ENCODE results near the gene HNRNPAB.
"Not testable (repeated sequence)": the region's sequence is repeated elsewhere in the genome, so short reads cannot be mapped to it uniquely, and the experiment has no call there.

The HNRNPAB gene

DNA sequence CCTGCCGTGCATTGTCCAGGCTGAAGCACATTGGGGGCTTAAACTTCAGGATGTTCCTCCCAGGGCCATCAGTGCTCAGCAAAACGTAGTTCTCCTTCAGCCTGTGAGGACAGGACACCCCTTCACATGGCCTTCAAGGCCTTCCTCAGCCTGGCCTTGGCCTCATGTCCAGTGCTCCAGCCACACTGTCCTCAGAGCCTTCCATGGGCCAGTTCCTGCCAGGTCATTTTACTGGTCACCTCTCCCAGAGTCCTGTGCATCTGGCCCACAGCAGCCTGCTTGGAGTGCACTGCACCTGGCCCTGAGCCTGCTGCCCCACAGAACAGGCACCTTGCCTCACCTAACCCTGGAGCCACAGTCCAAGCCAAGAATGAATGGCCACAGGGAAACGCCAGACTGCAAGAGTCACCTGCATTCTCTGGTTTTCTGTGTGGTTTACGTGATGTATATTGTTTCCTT lies 8.7 kb downstream of the HNRNPAB start:
- no peak for DNase-seq

DNA sequence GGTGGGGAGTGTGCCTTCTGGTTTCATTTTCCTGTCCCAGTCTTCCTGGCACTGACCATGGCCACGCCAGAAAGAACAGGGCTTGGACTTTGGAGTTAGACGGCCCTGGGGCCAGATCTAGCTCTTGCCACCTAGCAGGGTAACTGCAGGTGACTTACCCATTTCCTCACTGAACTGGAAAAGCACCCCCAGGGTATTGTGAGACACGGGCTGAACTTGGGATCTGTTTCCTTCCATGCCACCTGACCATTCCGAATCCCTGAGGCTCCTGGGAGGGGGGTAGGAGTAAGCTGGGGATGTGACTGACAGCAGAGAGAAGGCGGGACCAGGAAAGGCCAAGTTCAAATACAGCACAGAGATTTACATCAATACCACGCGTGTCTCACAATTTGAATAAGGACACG lies 9.4 kb downstream of the HNRNPAB start:
- DNase-seq, result no peak

DNA sequence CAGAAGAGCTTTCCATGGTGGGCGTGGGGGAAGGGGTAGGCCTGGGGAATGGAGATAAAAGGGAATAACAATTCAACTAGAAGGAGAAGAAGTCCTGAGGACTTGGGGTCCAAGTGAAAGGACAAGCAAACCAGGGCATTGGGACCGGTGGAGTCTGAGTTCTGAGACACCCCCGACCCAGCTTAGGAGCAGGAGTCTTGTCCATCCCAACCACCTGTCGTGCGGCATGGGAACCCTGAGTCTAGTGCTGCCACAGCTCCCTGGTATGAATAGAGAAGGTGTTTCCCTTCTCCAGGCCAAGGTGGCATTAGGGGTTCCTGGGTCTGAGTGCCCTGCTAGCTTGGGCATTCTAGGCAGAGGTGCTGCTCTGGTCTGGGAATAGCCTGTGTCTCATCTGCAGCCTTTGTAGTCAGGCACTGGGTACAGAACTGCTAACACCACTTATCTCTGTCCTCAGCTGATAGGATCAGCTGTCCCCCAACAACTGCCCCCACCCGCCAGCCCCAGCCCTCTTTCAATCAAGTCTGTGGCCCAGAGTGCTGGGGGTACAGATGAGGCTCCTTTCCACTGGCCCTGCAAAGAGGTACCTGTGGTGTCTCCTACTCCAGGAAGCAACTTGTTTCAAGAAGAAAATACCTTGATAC lies 9.9 kb downstream of the HNRNPAB start:
- no peak for DNase-seq

DNA sequence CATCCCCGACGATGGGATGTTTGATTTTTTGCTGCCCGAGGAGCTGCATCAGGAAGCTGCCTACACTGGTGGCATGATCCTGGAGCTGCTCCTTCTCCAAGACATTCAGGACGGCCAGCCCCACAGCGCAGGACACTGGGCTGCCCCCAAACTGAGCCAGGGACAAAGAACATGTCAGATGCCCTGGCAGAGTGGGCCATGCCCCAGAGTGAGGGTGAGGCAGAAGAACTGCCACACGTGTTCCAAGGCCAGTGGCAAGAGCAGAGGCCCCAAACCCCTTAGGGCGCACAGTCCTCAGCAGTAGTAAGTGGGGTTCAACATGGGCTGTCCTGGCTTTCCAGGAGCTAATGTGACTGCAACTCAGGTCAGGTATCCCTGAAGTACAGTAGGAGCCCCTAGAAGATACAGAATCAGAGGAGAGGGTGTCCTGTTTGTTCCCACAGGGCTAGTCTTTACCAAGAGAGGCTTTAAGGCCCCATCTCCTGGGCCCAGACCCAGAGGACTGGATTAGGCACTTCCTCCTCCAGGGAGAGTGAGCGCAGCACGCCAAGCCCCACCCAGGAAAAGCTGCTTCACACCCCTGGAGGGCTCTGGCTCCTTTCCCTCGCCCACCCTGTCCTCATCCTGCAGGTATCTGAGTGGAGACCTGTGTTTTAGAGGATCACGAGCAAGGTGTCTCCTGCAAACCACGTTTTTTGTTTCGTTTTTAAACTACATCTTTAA lies 11.1 kb downstream of the HNRNPAB start:
- no peak for DNase-seq

DNA sequence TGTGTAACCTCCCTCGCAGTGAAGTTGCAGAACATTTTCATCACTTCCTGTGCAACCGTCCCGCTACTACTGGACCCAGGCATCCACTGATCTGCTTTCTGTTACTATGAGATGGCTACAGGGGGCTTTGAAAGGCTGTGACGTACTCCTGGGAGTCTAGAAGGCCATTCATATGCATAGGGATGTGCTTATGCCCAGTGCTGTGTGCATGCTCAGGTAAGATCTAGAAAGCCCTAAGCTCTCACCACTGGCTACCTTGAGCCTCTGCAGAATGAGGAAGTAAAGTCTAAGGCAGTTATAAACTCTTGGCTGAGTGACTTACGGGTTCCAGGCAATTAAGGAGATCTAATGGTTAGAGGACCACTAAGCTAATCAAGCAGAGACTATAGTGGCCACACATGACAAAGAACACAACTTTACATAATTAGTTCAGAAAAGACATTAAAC lies 11.8 kb downstream of the HNRNPAB start:
- DNase-seq, result no peak

DNA sequence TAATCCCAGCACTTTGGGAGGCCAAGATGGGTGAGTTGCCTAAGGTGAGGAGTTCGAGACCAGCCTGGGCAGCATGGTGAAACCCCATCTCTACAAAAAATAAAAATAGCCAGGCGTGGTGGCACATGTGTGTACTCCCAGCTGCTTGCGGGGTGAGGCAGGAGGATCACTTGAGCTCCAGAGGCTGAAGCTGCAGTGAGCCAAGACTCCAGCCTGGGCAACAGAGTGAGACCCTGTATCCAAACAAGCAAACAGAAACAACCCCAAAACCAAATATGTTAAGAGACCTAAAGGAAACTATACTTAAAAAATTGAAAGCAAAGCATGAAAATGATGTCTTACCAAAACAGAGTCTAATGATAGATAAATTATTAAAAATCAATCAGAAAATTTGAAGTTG lies 12.4 kb downstream of the HNRNPAB start:
- no peak for DNase-seq

DNA sequence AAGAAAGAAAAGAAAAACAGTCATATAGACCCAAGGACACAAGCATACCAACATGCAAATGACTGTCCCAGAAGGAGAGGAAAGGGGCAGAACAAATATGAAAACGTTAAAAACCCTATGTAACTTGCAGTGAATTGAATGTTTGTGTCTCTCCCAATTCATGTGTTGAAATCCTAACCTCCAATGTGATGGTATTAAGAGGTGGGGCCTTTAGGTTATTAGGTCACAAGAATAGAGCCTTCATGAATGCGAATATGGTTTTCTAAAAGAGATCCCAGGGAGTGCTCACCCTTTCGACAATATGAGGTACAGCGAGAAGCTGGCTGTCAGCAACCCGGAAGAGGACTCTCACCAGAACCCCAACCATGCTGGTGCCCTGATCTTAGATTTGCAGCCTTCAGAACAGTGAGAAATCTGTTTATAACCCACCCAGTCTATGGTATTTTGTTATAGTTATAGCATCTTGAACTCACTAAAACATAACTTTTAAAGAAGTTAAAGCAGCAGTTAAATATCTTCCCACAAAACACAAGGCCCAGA lies 14.0 kb downstream of the HNRNPAB start:
- DNase-seq, result no peak

DNA sequence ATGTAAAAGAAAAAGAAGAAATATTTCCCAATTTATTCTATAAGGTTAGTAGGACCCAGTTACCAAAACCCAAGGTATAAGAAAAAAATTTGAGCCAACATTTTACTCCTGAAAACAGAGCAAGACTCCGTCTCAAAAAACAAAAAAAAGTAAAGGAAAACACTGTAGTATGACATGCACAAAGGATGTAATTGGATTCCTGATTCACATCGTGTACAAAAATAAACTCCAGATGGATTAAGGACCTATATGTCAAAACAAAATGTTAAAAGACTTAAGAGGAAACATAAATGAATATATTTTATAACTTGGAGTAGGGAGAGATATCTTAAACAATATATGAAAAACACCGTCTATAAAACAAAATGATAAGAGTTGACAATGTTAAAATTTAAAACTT lies 14.5 kb downstream of the HNRNPAB start:
- DNase-seq, result no peak

DNA sequence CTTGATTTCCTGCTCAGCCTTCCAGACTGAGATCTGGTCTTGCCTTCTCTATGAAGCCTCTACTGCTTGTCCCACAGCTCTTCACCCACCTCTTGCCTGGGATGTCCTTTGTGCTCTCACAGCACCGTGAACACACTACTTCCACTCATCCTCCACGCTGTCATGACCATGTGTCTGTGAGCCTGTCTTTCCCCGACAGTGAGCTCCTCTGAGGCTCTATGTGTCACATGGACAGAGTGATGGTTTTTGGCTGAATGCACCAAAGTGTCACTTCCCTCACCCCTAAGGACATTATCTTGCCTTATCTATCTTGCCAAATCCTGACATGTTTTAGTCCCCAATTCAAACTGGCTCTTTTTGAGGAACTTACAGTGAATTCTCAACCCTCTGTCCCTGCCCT lies 16.9 kb downstream of the HNRNPAB start:
- no peak for DNase-seq

DNA sequence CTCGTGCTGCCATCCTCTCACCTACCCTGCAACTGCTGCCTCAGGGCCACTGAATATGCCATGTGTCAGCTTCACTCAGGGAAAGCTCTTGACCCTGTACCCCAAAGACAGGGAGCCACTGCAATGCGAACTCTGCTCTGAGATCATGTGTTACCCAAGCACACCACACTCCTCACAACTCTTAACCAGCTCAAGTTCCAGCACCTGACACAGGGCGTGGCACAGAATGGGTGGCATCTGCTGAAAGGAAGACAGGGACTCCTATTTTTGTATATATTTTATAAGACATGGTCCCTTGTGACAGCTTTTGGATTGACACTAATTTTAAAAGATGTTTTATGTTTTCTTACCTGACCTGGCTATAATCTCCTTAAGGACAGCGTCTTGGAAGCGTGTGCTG lies 17.5 kb downstream of the HNRNPAB start:
- DNase-seq, result no peak

DNA sequence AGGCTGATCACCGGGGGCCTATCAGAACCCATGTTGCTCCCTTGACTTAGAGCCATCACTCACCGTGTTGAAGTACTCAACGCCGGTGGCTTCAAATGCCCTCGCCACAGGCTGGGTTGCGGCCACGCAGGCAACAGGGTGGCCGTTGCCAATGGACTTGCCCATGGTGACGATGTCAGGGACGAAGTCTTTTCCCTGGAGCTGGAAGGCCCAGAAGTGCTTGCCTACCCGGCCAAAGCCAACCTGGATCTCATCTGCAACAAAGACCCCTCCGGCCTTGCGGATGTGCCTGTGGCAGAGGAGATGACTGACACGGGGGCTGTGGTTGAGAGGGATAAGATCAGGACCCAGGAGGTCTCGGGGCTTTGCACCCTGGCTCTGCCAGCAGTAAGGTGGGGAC lies 18.0 kb downstream of the HNRNPAB start:
- DNase-seq, result no peak

DNA sequence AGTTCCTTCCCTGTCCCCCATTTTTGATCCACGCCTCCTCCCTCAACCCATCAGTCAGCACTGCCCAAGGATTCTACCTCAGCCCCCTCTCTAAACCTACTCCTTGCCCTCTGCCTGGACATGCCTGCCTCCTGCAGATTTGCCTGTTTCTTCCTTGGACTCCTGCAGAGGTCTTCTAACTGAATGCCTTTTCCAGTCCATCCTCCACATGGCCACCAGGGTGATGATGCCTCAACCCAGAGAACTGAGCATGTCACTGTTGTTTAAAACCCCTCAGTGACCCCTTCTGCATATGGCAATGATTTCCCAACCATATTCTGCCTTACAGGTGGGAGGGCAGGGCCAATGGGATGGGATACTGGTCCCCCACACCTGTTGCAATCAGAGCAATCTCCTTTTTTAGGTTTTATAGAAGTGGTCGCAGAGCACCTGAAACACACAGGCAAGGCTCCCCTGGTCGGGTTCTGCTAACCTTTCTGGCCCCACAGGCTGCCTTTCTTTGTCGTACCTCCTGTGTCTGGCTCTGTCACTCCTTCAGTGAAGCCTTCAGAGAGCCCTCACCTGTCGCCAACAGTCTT lies 19.0 kb downstream of the HNRNPAB start:
- DNase-seq, result no peak

DNA sequence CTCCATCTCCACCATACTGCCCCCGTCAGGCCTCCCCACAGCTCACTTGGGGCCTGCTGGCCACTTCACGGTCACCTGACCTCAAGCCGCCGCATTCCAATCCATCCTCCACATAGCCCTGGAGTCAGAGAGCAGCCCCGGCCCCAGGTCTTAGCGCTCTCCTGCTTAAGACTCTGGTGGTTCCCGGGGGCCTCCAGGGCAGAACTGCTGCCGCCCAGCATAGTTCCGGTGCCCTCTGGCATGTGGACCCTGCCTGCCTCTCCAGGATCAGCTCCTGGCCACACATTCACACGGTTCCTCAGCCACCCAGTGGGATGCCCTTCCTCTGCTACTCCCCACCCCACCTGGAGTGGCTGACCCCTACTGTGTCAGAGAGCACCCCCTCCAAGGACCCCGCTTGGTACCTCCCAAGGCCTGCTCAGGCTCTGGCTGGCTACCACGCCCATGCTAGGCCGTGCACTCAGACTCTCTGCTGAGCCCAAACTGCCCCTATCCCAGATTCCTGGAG lies 19.5 kb downstream of the HNRNPAB start:
- DNase-seq, result no peak

DNA sequence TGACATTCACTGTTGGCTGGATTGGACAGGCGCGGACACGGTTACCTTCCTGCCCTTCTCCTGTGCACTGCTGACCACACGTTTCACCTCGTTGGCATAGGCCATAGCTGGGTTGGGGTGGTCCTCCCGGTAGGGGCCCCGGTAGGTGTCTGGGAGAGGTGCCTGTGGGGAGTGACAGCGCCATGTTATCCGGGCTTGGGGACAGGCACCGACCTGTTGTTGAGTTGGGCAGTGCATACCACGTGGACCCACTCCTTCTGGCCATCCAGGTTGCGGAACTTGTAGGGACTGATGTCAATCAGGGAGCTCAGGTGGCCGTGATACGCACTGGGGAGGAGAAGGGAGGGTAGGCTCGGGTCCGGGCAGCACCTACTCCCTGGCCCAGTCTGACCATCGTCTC lies 20.1 kb downstream of the HNRNPAB start:
- no peak for DNase-seq

DNA sequence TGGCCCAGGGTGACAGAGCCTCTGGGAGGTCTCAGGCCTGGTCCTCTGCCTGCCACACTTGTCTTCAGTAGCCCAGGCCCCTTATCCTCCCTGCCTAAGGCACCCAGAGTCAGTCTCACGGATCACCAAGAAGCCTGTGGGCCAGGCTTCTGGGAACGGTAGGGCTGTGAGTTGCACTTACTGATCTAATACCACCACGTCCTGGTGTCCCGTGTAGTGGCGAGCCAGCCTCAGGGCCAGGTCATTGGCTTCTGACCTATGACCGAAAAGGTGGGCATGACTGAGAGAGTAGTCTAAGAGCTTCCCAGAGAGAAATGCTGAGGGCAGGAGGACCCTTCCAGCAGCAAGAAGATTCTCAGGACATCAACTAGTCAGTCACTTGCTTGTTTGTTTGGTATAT lies 20.8 kb downstream of the HNRNPAB start:
- no peak for DNase-seq

DNA sequence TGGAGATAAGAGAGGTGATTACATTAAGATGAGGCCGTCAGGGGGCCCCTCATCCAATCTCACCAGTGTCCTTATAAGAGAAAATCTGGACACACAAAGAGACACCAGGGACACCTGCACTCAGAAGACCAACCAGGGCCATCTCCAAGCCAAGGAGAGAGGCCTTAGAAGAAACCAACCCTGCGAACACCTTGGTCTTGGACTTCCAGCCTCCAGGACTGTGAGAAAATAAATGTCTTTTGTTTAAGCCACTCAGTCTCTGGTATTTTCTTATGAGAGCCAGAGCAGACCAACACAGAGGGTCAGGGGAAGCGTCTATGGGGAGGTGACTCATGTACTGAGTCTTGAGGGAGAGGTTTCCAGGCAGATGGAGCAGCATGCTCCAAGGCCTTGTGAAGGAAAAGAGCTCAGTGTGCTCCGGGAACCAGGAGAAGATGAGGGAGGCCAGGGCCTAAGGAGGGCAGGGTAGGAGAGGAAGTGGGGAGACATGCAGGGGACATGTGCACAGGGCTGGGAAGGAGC lies 22.9 kb downstream of the HNRNPAB start:
- no peak for DNase-seq

DNA sequence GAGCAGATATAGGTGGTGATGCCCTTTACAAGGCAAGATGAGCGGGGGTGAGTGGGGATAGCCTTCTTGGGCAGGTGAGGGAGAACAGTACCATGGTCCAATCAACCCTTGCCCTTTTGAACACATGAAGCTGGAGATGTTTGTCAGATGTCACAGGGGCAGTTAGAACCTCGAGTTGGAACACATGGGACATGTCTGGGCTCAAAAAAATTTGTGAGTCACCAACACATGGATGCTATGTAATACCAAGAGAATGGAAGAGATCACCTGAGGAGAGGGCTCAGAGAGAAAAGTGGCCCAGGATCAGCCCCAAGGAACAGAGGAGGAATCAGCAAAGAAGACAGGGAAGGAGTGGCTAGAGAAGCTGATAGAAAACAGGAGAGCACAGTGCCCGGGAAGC lies 23.6 kb downstream of the HNRNPAB start:
- DNase-seq, result no peak

DNA sequence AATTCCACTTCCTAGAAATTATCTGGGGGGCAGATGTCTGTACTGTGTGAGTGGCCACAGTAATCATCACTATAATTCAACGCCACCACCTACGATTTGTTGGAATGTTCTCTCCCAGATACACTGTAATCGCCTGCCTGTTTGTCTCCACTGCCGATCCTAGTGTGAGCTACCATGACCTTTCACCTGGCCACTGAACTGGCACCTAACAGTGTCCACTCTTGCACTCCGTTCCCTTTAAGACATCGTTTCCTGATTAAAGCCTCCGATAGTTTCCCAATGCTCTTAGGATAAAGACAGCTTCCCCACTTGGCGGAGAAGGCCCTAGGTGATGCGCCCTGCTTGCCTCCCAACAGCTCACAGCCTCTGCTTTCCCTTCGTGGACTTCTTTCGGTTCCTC lies 24.3 kb downstream of the HNRNPAB start:
- no peak for DNase-seq

DNA sequence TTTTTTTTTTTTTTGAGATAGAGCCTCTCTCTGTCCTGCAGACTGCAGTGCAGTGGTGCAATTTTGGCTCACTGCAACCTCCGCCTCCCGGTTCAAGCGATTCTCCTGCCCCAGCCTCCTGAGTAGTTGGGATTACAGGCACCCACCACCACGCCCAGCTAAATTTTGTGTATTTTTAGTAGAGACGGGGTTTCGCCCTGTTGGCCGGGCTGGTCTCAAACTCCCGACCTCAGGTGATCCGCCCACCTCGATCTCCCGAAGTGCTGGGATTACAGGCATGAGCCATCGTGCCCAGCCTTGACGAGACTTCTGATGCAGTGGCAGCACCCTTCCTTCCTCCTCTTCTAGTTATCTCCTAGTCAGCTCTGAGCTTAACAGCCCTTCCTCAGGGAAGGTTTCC lies 24.8 kb downstream of the HNRNPAB start:
- not testable (repeated sequence) for DNase-seq

DNA sequence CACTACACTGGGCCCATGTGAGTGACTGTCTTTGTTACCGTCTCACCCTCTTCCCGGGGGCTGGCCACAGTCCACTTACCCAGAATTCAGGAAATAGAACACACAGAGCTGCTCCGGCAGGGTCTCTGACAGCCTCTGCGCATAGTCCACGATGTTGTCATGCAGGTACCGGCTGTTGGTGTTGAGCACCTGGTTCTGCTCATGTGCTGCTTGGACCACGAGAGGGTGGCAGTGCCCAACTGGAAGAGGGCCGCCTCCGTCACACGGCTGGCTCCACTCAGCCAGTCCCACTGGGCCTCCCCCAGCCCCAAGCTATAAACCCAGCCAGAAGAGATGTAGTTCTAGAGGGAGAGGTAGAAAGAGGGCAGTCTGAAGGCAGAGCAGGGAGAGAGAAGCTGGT lies 25.5 kb downstream of the HNRNPAB start:
- DNase-seq, result no peak

DNA sequence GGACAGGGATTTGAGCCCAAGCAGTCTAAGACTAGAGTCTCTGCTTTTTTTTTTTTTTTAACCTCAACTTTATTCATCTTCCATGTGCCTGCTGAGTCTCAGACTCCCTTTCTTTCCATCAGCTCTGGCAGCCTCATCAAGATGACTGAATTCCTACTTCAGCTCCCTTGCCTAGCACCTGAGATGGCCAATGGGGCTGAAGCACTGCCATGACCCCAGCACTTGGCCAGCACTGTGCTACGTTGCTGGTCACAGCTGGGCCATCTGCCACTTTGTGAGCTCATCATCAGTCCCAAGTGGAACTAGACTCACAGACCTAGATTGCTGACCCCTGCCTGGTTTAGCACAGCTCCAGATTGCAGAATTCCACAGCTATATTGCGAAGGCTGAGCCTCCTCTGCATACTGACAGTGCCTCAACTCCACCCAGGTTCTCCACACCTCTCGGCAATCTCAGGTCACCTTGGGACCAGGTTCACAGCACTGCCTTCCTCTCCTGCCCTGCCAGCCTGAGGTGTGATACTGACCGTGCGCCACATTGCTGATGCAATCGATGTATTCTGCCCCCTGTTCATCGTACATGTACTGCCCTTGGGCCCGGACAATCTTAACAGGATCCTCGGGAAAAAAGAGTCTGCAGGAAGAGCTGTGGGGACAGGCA lies 26.7 kb downstream of the HNRNPAB start:
- DNase-seq, result no peak

DNA sequence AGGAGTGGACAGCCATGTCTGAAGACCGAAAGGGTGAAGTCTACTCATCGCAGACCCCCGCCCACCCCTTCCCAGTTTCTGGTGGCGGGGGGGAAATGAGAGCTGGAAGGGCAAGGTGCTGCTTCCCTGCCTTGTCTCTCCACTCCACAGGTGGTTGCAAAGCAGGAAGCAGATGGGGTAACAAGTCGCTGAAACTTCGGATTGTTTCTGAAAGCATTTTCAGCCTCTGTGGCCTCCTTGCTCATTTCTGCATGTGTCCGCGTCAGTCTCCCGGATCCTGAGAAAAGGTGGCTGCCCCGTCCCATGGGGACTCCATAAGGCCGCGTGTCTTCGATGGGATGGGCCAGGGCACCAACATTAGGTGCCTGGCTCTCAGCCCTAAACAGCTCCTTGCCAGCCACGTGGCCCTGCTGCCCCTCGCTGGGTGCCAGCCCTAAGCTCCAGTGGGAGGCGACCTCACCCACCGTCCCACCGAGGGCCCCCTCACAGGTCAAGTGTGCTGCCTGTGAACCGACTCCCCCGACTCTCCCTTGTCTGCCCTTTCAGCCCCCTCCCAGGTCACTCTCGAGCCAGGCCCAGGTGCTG lies 27.3 kb downstream of the HNRNPAB start:
- no peak for DNase-seq
